ENCODE data around the gene HTR4. TPM values are rescaled to one million over a fixed set of nuclear protein-coding genes. Genes with fewer than 3 reads are reported as not detected.

HTR4 gene
- polyA plus RNA-seq, 1 donor from 2014 or later: not detected

DNA sequence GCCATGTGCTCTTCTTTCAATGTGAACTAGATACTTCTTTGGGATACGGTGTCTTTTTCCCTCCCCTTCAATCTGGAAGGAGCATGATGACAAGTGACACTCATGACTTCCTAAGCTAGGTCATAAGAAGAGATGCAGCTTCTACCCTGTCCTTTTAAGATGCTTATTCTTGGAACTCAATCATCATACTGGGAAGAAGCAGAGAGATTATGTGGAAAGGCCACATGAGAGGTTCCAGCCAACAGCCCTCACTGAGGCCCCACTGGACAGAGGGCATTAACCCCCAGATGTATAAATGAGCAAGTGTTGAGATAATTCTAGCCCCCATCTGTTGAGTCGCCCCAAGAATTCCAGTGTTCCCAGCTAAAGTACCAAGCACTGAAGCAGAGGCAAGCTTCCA lies 29.3 kb upstream of the HTR4 start:
- no peaks in the 10 kb centered on the region for H3K9me2 ChIP-seq (ENCODE audit: insufficient read depth, low read length)
- H4K20me1 ChIP-seq (ENCODE audit: insufficient read depth): no peaks in the 10 kb centered on the region
- no peaks in the 10 kb centered on the region for H3K9me3 ChIP-seq (ENCODE audit: low read length)
- no peaks in the 10 kb centered on the region for H3K36me3 ChIP-seq (ENCODE audit: insufficient read depth, low read length)
- no peak overlapping the region for H3K9ac ChIP-seq (ENCODE audit: low read length)
- no peaks in the 10 kb centered on the region for H3K79me2 ChIP-seq (replicated peaks; ENCODE audit: insufficient read depth, low read length)
- H3K4me3 ChIP-seq (ENCODE audit: low read length): no peak overlapping the region
- no peaks in the 10 kb centered on the region for H3F3A ChIP-seq (ENCODE audit: insufficient read depth, low read length, poor library complexity, severe bottlenecking)
- H2AFZ ChIP-seq (ENCODE audit: low read depth, low read length): no peak overlapping the region
- H3K27ac ChIP-seq (ENCODE audit: low read length): no peak overlapping the region
- no peaks in the 10 kb centered on the region for H3K27me3 ChIP-seq (ENCODE audit: insufficient read depth, low read depth, low read length)
- H3K4me2 ChIP-seq (ENCODE audit: low read length): no peak overlapping the region
- TF ChIP-seq EP300 (conservative IDR thresholded peaks at IDR 0.05; ENCODE audit: poor library complexity, severe bottlenecking) (no peak), MXI1 (conservative IDR thresholded peaks at IDR 0.05; ENCODE audit: poor library complexity, severe bottlenecking) (no peak), EZH2 (IDR thresholded peaks at IDR 0.05; ENCODE audit: borderline replicate concordance, insufficient read depth, low read length, poor library complexity, severe bottlenecking) (no peak), SMC3 (conservative IDR thresholded peaks at IDR 0.05; ENCODE audit: poor library complexity) (no peak), TAF1 (IDR thresholded peaks at IDR 0.05; ENCODE audit: low read depth) (no peak), RAD21 (conservative IDR thresholded peaks at IDR 0.05) (no peak), POLR2AphosphoS5 (IDR thresholded peaks at IDR 0.05) (no peak)
- TF ChIP-seq, protein P1, sequence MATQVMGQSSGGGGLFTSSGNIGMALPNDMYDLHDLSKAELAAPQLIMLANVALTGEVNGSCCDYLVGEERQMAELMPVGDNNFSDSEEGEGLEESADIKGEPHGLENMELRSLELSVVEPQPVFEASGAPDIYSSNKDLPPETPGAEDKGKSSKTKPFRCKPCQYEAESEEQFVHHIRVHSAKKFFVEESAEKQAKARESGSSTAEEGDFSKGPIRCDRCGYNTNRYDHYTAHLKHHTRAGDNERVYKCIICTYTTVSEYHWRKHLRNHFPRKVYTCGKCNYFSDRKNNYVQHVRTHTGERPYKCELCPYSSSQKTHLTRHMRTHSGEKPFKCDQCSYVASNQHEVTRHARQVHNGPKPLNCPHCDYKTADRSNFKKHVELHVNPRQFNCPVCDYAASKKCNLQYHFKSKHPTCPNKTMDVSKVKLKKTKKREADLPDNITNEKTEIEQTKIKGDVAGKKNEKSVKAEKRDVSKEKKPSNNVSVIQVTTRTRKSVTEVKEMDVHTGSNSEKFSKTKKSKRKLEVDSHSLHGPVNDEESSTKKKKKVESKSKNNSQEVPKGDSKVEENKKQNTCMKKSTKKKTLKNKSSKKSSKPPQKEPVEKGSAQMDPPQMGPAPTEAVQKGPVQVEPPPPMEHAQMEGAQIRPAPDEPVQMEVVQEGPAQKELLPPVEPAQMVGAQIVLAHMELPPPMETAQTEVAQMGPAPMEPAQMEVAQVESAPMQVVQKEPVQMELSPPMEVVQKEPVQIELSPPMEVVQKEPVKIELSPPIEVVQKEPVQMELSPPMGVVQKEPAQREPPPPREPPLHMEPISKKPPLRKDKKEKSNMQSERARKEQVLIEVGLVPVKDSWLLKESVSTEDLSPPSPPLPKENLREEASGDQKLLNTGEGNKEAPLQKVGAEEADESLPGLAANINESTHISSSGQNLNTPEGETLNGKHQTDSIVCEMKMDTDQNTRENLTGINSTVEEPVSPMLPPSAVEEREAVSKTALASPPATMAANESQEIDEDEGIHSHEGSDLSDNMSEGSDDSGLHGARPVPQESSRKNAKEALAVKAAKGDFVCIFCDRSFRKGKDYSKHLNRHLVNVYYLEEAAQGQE (IDR thresholded peaks at IDR 0.05; ENCODE audit: borderline replicate concordance): no peak
- TF ChIP-seq, protein P2, sequence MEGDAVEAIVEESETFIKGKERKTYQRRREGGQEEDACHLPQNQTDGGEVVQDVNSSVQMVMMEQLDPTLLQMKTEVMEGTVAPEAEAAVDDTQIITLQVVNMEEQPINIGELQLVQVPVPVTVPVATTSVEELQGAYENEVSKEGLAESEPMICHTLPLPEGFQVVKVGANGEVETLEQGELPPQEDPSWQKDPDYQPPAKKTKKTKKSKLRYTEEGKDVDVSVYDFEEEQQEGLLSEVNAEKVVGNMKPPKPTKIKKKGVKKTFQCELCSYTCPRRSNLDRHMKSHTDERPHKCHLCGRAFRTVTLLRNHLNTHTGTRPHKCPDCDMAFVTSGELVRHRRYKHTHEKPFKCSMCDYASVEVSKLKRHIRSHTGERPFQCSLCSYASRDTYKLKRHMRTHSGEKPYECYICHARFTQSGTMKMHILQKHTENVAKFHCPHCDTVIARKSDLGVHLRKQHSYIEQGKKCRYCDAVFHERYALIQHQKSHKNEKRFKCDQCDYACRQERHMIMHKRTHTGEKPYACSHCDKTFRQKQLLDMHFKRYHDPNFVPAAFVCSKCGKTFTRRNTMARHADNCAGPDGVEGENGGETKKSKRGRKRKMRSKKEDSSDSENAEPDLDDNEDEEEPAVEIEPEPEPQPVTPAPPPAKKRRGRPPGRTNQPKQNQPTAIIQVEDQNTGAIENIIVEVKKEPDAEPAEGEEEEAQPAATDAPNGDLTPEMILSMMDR (IDR thresholded peaks at IDR 0.05; ENCODE audit: poor library complexity, severe bottlenecking): no peak

DNA sequence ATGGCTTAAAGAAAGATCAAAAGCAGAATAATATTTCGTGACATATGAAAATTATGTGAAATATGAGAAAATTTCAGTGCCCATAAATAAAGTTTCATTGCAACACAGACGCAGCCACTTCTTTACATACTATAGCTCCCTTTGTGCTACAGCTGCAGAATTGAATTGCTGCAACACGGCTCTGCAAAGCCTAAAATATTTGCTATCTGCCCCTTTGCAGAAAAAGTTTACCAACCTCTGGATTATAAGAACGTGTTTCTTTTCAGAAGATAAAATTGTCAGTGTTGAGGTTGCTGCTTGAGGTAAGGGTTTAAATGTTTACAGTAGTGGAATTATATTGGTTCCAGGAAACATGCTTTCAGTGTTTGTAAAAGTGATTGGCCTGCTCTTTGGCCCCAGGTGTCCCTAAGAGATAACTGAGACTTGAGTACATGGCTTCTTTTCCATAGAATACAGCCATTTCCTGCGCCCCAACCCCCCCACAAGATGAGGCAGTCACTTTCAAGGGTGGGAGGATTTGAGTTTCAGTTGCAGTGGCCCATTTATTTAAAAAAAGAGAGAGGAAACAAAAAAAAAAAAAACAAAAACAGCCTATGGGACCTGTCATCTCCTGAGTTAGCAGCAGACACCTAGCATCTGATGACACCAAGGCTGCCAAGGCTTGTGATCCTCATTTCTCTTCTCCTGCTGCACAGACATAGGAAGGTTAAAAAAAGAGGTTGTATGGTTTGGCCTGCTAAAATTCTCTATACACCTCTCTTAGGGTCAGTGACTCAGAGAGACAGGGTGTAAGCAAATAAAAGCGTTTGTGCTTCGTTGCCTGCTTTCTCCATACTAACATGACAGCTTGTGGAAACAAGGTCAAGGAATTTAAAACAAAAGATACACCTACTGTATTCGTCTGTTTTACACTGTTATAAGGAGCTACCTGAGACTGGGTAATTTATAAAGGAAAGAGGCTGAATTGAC lies 28.0 kb upstream of the HTR4 start:
- no peaks in the 10 kb centered on the region for H3K9me3 ChIP-seq (ENCODE audit: low read length)
- H3K79me2 ChIP-seq (replicated peaks; ENCODE audit: insufficient read depth, low read length): no peaks in the 10 kb centered on the region
- H3K9ac ChIP-seq (ENCODE audit: low read length): no peak overlapping the region
- no peaks in the 10 kb centered on the region for H3K36me3 ChIP-seq (ENCODE audit: insufficient read depth, low read length)
- no peak overlapping the region for H3K4me3 ChIP-seq (ENCODE audit: low read length)
- no peak overlapping the region for H2AFZ ChIP-seq (ENCODE audit: low read depth, low read length)
- H3K9me2 ChIP-seq (ENCODE audit: insufficient read depth, low read length): no peaks in the 10 kb centered on the region
- no peak overlapping the region for H3K27ac ChIP-seq (ENCODE audit: low read length)
- no peak overlapping the region for H3K4me2 ChIP-seq (ENCODE audit: low read length)
- no peaks in the 10 kb centered on the region for H3F3A ChIP-seq (ENCODE audit: insufficient read depth, low read length, poor library complexity, severe bottlenecking)
- no peaks in the 10 kb centered on the region for H3K27me3 ChIP-seq (ENCODE audit: insufficient read depth, low read depth, low read length)
- H4K20me1 ChIP-seq (ENCODE audit: insufficient read depth): no peaks in the 10 kb centered on the region
- TF ChIP-seq, protein P1 (IDR thresholded peaks at IDR 0.05; ENCODE audit: borderline replicate concordance): no peak
- TF ChIP-seq EZH2 (IDR thresholded peaks at IDR 0.05; ENCODE audit: borderline replicate concordance, insufficient read depth, low read length, poor library complexity, severe bottlenecking) (no peak), TAF1 (IDR thresholded peaks at IDR 0.05; ENCODE audit: low read depth) (no peak), RAD21 (conservative IDR thresholded peaks at IDR 0.05) (no peak), MXI1 (conservative IDR thresholded peaks at IDR 0.05; ENCODE audit: poor library complexity, severe bottlenecking) (no peak), EP300 (conservative IDR thresholded peaks at IDR 0.05; ENCODE audit: poor library complexity, severe bottlenecking) (no peak), POLR2AphosphoS5 (IDR thresholded peaks at IDR 0.05) (no peak)
- TF ChIP-seq, protein P2 (IDR thresholded peaks at IDR 0.05; ENCODE audit: poor library complexity, severe bottlenecking): no peak

Measured in neural cell (in vitro differentiated cells).